Activated T-cell treated with anti-CD3 and anti-CD28 coated beads, Interleukin-2, amount 50 U/mL, for 4 hours (primary cell): Measurements from ENCODE around the gene TMEM126B. TPM values are rescaled to one million over a fixed set of nuclear protein-coding genes. Genes with fewer than 3 reads are reported as not detected.
"Not testable (repeated sequence)": the region's sequence is repeated elsewhere in the genome, so short reads cannot be mapped to it uniquely, and the experiment has no call there.

ENCODE experiments used
- ATAC-seq, 2 donors: fragments of 200-7000 bp; cut with Tn5 transposase; one replicate each; pipeline ENCODE4 v1.10.0; 2021
- DNase-seq: peaks from one replicate; pipeline ENCODE4 v3.0.0-alpha.2; 2020
- H3K27me3 Mint-ChIP-seq: one replicate; pipeline ENCODE4 v1.8.0; 2021; ENCODE audit warnings: low read depth, mixed read lengths
- H3K36me3 Mint-ChIP-seq: one replicate; pipeline ENCODE4 v1.8.0; 2022; ENCODE audit warnings: mixed read lengths; ENCODE audit not compliant: insufficient read depth
- H3K4me1 Mint-ChIP-seq: one replicate; pipeline ENCODE4 v1.8.0; 2021; ENCODE audit warnings: low read depth, mixed read lengths
- H3K4me3 Mint-ChIP-seq: one replicate; pipeline ENCODE4 v1.8.0; 2021; ENCODE audit warnings: mild to moderate bottlenecking, moderate library complexity, mixed read lengths
- H3K9me3 Mint-ChIP-seq: one replicate; pipeline ENCODE4 v1.8.0; 2021; ENCODE audit warnings: mixed read lengths
- total RNA-seq, 3 donors: library from RNA; stranded (reverse); gene quantifications; one replicate each; pipeline ENCODE4 v1.2.1, GENCODE V29; 2021

Gene TMEM126B
- total RNA-seq, 3 donors from 2014 or later, result 51.8 to 58.8 (median 56.1) TPM

DNA sequence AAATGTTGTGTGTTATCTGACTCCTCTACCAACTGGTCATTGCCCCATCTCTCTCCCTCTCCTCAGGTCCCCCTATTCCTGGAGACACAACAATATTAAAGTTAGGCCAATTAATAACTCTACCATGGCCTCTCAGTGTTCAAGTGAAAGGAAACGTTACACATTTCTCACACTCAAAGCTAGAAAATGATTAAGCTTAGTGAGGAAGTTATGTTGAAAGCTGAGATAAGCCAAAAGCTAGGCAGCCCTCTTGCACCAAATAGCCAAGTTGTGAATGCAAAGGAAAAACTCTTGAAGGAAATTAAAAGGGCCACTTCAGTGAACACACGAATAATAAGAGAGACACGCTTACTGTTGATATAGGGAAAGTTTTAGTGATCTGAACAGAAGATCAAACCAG, 8.1 kb upstream of the TMEM126B start:
- H3K4me3 Mint-ChIP-seq, result no peak overlapping the region
- peaks cover 2% of the 10 kb centered on the region for H3K36me3 Mint-ChIP-seq
- DNase-seq, result no peak
- peaks cover 2% of the 10 kb centered on the region for H3K4me1 Mint-ChIP-seq
- ATAC-seq, result no peak
- H3K9me3 Mint-ChIP-seq, result no peaks in the 10 kb centered on the region
- H3K27me3 Mint-ChIP-seq, result no peaks in the 10 kb centered on the region

DNA sequence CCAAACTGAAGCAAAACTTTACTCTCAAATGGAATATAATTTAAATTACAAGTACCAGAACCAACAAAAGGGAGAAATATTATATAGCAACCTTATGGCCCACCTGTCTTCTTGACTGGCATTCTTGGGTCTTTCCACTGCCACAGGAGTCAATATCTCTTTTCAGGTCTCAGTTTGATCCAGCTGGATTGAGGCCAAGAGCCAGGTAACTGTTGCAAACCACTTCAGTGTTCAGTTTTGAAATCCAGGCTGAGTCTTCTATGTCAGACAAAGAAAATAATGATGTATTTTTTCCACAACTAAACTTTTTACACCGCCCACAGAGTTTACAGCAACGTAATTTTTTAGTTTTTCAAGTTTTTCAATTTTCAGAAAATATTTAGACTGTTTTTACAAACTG, 1.9 kb upstream of the TMEM126B start:
- Mint-ChIP-seq H3K9me3 (no peaks in the 10 kb centered on the region), H3K27me3 (no peaks in the 10 kb centered on the region), H3K4me1 (peaks cover 33% of the 10 kb centered on the region), H3K36me3 (peaks cover 6% of the 10 kb centered on the region), H3K4me3 (peak overlapping the region; percentile 99)
- ATAC-seq (no peak), DNase-seq (peak; percentile 6)

DNA sequence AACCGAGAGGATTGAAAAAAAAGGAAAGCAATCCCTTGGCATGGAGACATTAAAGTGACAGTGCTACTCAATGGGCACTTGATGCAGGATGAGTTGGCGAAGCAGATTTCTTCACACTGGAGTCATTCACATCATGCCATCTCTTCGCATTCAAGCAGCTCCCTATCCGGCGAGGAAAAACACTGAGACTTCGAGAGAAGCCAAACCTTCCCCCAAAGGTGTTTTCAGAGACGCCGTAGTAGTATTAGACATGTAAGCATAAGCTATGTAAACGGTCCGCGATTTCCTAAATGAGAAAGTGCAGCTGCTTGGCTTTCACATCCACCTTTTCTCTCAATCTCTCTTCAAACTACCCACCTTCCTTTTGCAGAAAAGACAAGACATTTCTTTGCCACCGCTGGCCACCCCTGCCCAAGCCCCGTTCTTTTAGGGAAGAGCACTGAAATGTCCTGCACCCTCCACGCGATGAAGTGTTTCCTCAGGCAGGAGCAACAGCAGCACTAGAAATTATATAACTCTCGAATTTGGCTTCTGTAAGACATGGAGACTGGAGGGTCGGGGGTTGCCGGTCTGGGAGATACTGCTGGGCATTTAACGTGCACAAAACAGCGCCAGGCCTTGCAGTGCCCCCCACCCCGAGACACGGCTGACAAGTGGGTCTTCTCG, 928 bp upstream of the TMEM126B start, which contains the start of gene DLG2:
DLG2 (minus strand) TSS at position 13 of the 666 bp plus-strand sequence.
- DNase-seq (no peak), ATAC-seq (peak in 1 of 2 donors; percentile 1)
- no peaks in the 10 kb centered on the region for H3K9me3 Mint-ChIP-seq
- peaks cover 8% of the 10 kb centered on the region for H3K36me3 Mint-ChIP-seq
- H3K27me3 Mint-ChIP-seq, result no peaks in the 10 kb centered on the region
- peak within 1 kb of the TSS; percentile 99 for H3K4me3 Mint-ChIP-seq
- peaks cover 33% of the 10 kb centered on the region for H3K4me1 Mint-ChIP-seq

DNA sequence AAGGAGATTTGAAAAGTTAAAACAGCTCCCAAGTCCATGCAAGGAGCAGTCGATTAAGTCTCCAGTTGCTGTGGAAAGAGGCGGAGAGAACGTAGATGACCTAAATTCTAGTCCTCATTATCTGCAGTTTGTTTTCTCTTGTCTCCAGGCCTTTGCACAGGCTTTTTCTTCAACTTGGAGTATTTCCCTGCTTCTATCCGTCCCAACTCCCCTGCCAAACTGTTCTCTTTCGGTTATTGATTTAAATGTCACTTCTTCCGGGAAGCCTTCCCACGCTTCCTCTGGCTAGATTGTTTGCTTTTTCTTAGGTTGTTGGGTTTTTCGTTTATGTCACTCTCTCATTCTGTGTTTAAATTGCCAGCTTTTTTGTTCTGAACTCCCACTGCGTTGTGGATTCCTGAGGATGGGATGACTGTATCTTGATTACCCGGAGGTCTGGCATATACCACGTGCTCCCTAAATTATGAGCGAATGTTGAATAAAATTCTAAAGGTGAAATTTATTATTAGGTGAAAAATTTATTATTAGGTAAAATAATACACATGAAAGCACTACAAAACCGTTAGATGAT, 463 bp downstream of the TMEM126B start:
- DNase-seq, result peak; percentile 35
- H3K4me3 Mint-ChIP-seq, result peak overlapping the region; percentile 99
- no peaks in the 10 kb centered on the region for H3K9me3 Mint-ChIP-seq
- peaks cover 15% of the 10 kb centered on the region for H3K36me3 Mint-ChIP-seq
- H3K27me3 Mint-ChIP-seq, result no peaks in the 10 kb centered on the region
- H3K4me1 Mint-ChIP-seq, result peaks cover 34% of the 10 kb centered on the region
- ATAC-seq, result peak; percentile 5 to 6

DNA sequence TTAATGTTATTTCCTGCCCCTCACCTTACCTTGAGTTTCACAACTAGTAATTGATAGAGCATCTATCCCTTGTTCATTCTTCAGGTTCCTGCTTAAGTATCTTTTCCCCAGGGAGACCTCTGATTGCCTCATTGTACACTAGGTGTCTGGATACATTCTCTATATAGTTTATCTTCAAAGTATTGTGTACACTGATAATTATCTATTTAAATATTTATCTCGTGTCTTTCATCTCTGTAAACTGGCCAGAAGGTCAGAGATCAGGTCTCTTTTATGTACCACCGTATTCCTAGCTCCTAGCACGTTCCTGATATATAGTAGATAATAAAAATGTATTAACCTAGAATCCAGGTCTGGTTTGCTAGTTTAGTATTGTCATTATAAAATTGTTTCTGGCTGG, 6.4 kb downstream of the TMEM126B start:
- DNase-seq (no peak), ATAC-seq (no peak)
- Mint-ChIP-seq H3K4me3 (no peak overlapping the region), H3K36me3 (peaks cover 34% of the 10 kb centered on the region), H3K9me3 (no peaks in the 10 kb centered on the region), H3K4me1 (peaks cover 7% of the 10 kb centered on the region), H3K27me3 (no peaks in the 10 kb centered on the region)

DNA sequence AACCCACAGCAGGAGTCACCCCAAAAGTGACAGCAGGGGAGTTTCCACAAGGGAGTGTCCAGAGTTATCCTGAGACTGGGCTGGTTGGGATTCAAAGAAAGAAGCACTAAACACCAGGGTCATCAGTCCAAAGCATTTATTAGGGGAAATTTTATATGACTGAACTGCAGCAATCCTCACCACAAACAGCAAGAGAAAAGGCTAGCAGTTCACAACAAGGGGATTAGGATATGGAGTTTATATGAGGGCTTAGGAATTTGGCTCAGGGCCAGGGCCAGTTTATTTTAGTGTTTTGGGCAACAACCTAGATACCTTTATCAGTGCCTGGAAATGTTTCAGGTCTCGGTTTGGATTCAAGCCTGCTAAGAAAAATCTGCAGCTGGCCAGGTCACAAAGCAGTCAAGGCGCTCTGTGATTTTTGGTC, 14.8 kb downstream of the TMEM126B start:
- H3K4me1 Mint-ChIP-seq, result peaks cover 8% of the 10 kb centered on the region
- H3K9me3 Mint-ChIP-seq, result no peaks in the 10 kb centered on the region
- no peak overlapping the region for H3K4me3 Mint-ChIP-seq
- DNase-seq (no peak), ATAC-seq (no peak)
- peaks cover 9% of the 10 kb centered on the region for H3K36me3 Mint-ChIP-seq
- H3K27me3 Mint-ChIP-seq, result peaks cover 27% of the 10 kb centered on the region

DNA sequence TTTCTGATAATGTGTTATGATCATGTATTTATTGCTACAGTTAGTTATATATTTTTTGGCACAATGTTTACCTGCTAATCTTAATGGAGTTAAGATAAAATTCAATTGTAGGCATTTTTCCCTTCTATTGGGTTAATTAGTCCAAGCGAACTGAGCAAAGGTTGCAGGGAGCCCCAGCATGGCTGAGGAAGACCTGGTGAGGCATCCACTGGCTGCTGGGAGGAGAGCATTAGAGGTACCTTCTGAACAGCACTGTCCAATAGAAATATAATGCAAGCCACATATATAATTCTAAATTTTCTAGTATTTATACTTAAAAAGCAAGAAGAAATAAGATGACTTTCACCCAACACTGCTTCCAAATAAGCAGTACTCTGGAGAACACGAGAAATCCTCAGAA, 18.7 kb downstream of the TMEM126B start:
- peaks cover 23% of the 10 kb centered on the region for H3K4me1 Mint-ChIP-seq
- no peaks in the 10 kb centered on the region for H3K9me3 Mint-ChIP-seq
- H3K36me3 Mint-ChIP-seq, result peaks cover 14% of the 10 kb centered on the region
- peaks cover 23% of the 10 kb centered on the region for H3K27me3 Mint-ChIP-seq
- DNase-seq (no peak), ATAC-seq (no peak)
- peak overlapping the region; percentile 100 for H3K4me3 Mint-ChIP-seq

DNA sequence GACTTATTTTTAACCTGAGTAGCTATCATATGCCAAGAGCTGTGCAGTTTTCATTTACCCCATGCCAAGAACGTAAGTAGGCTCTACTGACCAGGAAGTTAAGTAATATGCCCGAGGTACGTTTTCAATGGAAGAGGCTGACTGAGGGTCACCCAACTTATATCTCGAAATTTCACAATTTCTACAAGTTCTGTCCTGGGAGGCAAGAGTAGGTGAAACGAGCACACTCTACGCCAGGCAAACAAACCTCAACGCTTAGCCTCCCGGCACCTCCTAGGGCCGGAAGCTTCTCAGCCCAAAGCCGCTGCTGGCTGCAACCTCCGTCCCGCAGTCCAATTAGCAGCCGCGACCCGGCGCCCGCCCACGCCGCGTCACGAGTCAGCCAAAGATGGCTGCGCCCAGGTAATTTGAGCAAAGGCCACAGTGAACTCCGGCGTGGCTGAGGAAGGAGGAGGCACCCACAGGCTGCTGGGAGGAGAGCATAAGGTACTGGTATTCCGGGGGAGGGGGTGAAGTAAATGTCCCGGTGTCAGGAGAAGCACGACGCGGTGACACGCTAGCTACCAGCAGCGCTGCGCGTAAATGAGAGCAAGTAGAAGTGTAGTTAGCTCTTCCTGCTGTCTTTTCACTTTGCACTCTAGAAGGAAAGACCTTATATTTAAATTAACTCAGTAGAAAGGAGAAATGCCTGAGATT, 19.4 kb downstream of the TMEM126B start, which contains the start of gene TMEM126A:
TMEM126A (plus strand) TSS at position 364 of the 696 bp plus-strand sequence. CDS start 2,289 bp downstream, outside the sequence.
- peaks cover 17% of the 10 kb centered on the region for H3K36me3 Mint-ChIP-seq
- no peaks in the 10 kb centered on the region for H3K9me3 Mint-ChIP-seq
- peak within 1 kb of the TSS; percentile 100 for H3K4me3 Mint-ChIP-seq
- peaks cover 20% of the 10 kb centered on the region for H3K27me3 Mint-ChIP-seq
- peak; percentile 98 to 99 for ATAC-seq
- DNase-seq, result peak; percentile 88
- H3K4me1 Mint-ChIP-seq, result peaks cover 26% of the 10 kb centered on the region

DNA sequence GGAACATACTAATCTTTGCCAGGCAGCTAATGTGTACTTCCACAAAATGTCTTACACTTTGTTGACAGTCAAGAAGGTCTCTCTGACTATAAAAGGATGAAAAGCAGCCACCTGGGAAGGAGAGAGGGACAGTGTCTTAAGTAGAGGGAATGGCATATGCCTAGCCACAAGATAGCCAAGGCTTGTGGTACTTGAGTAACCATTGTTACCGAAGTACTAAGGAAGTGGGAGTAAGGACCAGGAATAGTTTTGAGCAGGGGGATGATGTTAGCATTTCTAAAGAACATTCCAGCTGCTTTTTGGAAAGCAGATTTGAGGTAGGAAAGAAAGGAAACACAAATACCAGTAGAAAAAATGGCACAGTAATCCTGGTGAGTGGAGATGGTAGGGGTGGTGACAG, 22.7 kb downstream of the TMEM126B start:
- Mint-ChIP-seq H3K4me1 (peaks cover 32% of the 10 kb centered on the region), H3K36me3 (peaks cover 22% of the 10 kb centered on the region), H3K9me3 (no peaks in the 10 kb centered on the region), H3K4me3 (no peak overlapping the region), H3K27me3 (no peaks in the 10 kb centered on the region)
- DNase-seq (no peak), ATAC-seq (no peak)

DNA sequence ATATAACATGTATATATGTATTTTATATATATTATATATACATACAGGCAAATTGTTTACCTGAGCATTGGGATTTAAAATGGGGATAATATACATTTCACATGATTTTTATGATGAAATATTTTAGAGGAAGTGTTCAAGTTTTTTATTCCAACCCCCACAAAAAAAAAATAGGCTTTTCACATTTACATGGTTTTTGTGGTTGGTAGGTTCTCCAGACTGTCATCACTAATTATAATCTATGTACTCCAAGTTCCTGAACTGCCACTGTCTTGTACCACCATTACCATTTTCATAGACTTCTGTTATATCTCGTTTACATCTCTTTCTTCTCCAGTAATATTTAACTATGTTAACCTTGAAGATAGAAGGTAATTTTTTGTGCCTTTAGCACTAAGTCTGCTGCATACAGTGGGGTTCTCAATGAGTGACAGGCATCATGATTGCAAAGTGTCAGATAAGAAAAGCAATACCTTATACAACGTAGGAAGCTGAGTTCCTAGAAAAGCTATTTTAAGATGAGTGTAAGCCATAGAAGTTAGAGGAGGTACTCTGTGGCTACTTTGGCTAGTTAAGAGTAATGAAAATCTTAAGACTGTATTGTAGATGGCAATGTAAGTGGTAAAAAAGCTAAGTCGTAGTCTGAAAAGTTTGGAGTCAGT, 24.5 kb downstream of the TMEM126B start:
- no peak for DNase-seq

DNA sequence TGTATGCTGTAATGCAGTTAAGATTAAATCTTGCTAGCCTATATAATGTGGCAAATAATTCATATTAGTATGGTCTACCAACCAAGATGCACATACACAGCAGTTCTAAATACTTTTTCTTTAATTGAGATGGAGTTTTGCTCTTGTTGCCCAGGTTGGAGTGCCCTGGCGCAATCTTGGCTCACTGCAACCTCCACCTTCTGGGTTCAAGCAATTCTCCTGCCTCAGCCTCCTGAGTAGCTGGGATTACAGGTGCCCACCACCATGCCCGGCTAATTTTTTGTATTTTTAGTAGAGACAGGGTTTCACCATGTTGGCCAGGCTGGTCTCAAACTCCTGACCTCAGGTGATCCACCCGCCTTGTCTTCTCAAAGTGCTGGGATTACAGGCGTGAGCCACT, 25.9 kb downstream of the TMEM126B start:
- not testable (repeated sequence) for DNase-seq, H3K9me3 Mint-ChIP-seq
- peaks cover 34% of the 10 kb centered on the region for H3K4me1 Mint-ChIP-seq

More for the DNA sequence above, 24.5 kb downstream of the TMEM126B start:
- ATAC-seq, result no peak
- Mint-ChIP-seq H3K4me3 (no peak overlapping the region), H3K27me3 (no peaks in the 10 kb centered on the region), H3K9me3 (no peaks in the 10 kb centered on the region), H3K4me1 (peaks cover 31% of the 10 kb centered on the region), H3K36me3 (peaks cover 25% of the 10 kb centered on the region)

DNA sequence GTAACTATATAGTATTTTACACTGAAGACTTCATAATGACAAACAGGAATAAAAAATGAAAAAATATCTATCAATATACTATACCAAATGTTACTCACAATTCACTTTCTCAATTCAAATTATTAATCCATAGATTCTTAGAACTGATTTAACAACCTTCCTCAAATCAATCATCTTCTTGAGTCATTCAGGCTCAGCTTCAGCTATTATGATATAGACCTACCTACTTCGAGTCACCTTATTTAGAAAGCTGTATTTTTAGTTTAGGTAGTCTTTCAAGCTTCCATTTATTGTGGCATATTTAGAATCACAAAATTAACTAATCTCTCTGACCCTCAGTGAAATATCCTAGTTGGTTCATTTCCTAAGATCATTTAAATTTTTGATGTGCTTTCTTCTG, 28.4 kb downstream of the TMEM126B start:
- peaks cover 36% of the 10 kb centered on the region for H3K36me3 Mint-ChIP-seq
- DNase-seq, result no peak
- H3K4me1 Mint-ChIP-seq, result peaks cover 48% of the 10 kb centered on the region
- no peaks in the 10 kb centered on the region for H3K27me3 Mint-ChIP-seq
- no peaks in the 10 kb centered on the region for H3K9me3 Mint-ChIP-seq
- ATAC-seq, result no peak
- H3K4me3 Mint-ChIP-seq, result no peak overlapping the region

More for the DNA sequence above, 25.9 kb downstream of the TMEM126B start:
- not testable (repeated sequence) for H3K27me3 Mint-ChIP-seq, H3K4me3 Mint-ChIP-seq, ATAC-seq
- peaks cover 29% of the 10 kb centered on the region for H3K36me3 Mint-ChIP-seq

DNA sequence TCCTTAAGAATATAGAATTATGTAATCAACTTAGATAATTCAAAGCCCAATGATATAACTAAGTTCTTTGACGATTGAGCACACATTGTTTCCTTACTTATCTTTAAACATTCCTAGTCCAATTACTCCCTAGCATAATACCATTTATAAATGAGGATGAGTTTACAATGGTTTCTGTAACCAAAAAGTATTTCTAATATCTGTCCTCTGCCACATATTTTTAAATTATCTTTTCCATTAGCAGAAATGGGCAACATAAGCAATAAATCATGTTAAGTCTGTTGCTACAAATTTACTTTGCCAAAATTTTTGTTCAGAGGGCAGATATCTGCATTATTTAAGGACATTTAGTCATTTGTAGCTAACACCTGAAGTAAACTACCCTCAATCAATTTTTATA, 29.8 kb downstream of the TMEM126B start:
- Mint-ChIP-seq H3K36me3 (peaks cover 38% of the 10 kb centered on the region), H3K4me1 (peaks cover 45% of the 10 kb centered on the region), H3K27me3 (no peaks in the 10 kb centered on the region), H3K9me3 (no peaks in the 10 kb centered on the region), H3K4me3 (no peak overlapping the region)
- DNase-seq (no peak), ATAC-seq (no peak)

DNA sequence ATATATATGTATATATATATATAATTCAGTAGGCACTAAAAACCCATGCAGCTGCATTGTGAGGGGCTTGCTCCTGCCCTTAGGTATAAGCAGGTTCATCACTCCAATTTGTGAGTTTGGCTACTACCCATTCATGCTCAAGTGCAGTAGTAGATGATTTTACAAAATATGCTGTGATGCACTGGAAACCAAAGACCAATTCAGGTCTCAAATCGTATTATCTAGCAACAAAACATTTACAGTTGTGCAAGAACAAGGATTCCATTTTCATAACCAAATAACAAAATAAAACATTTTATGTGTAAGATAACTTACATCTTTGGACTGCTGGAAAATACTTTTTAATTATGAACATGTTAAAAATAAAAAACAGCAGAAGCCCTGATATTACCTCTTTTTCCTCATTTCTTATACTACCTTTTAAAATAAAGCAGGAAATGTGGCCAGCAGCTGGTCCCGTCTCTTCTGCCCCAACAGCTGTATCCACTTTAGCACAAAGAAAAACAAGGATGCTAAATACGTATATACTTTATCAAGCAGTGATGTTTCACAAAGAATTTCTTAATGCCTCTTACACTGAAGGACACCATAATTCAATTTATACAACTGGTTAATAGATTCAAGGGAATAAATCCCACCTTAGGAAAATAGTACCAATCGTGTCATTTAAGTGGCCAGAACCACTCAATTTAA, 33.7 kb downstream of the TMEM126B start:
- Mint-ChIP-seq H3K9me3 (no peaks in the 10 kb centered on the region), H3K4me3 (peak overlapping the region; percentile 99), H3K4me1 (peaks cover 47% of the 10 kb centered on the region), H3K36me3 (peaks cover 37% of the 10 kb centered on the region), H3K27me3 (no peaks in the 10 kb centered on the region)
- ATAC-seq (no peak), DNase-seq (no peak)
